Measurements from ENCODE around the gene GYG1. TPM values are rescaled to one million over a fixed set of nuclear protein-coding genes. Genes with fewer than 3 reads are reported as not detected.
A peak's percentile ranks its signal among the peaks of the same experiment; 100 is the strongest.

The GYG1 gene
- total and polyA plus RNA-seq, 2 experiments from 2014 or later: 26.2 to 57.2 TPM

DNA sequence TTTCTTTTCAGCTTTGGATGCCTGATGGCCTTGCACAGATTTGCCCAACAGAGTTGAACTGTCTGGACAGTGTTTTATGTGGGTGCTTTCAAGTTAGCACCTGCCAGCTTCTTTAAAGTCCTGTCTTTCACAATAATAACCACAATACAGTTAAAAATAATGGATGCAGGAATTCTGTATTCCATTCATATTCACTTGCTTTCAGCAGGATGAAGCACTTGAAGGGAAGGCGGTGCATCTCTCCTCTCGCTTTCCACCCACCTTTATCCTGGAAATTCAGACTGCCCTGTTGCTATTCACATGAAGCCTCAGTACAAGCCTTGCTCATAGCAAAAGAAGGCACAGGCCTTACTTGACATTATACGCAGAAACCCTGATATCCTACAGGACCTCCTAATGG is 26.5 kb upstream of the GYG1 start:
- DNase-seq: no peak
- no peaks in the 10 kb centered on the region for H3K9me3 ChIP-seq (ENCODE audit: low read depth)
- H2AFZ ChIP-seq: no peak overlapping the region
- in situ Hi-C loops (cut with MboI): no loop called here
- H3K27me3 ChIP-seq (replicated peaks; ENCODE audit: insufficient read depth): no peaks in the 10 kb centered on the region
- no peaks in the 10 kb centered on the region for H3K9me2 ChIP-seq (ENCODE audit: insufficient read depth)
- 95 to 96% methylated on average over 3 of the region's 3 CpGs for WGBS, 2 experiments (ENCODE audit: low coverage in 1 of 2, low lambda C conversion rate in 2 of 2, missing lambda C conversion rate in 2 of 2)
- no peak overlapping the region for H3K4me3 ChIP-seq
- no peak overlapping the region for H3K4me2 ChIP-seq (ENCODE audit: unreplicated experiment)
- TF ChIP-seq EZH2 (IDR thresholded peaks at IDR 0.05; ENCODE audit: insufficient read depth, poor library complexity, severe bottlenecking) (no peak), EZH2phosphoT487 (IDR thresholded peaks at IDR 0.05; ENCODE audit: insufficient read depth, low read depth) (no peak)
- no peaks in the 10 kb centered on the region for H3K79me2 ChIP-seq (ENCODE audit: insufficient read depth)
- no peaks in the 10 kb centered on the region for H3F3A ChIP-seq (ENCODE audit: insufficient read depth)
- no peaks in the 10 kb centered on the region for H3K4me1 ChIP-seq (ENCODE audit: insufficient read depth)
- H3K9ac ChIP-seq: no peak overlapping the region
- no peaks in the 10 kb centered on the region for H3K36me3 ChIP-seq (ENCODE audit: low read depth)
- no peak overlapping the region for H3K27ac ChIP-seq
- H4K20me1 ChIP-seq (ENCODE audit: insufficient read depth): no peaks in the 10 kb centered on the region

GRCh38 chr3:148968321-148968720 is 23.0 kb upstream of the GYG1 start:
- no peak for TF ChIP-seq EZH2phosphoT487 (IDR thresholded peaks at IDR 0.05; ENCODE audit: insufficient read depth, low read depth)
- no peak for TF ChIP-seq EZH2 (IDR thresholded peaks at IDR 0.05; ENCODE audit: insufficient read depth, poor library complexity, severe bottlenecking)
- H3K9me2 ChIP-seq (ENCODE audit: insufficient read depth): no peaks in the 10 kb centered on the region
- no peaks in the 10 kb centered on the region for H3K27me3 ChIP-seq (replicated peaks; ENCODE audit: insufficient read depth)
- in situ Hi-C loops (cut with MboI): no loop called here
- 6 to 18% methylated on average over 1 of the region's 1 CpG for WGBS, 2 experiments (ENCODE audit: low coverage in 1 of 2, low lambda C conversion rate in 2 of 2, missing lambda C conversion rate in 2 of 2)
- H3K4me3 ChIP-seq: no peak overlapping the region
- no peaks in the 10 kb centered on the region for H3K36me3 ChIP-seq (ENCODE audit: low read depth)
- H3K79me2 ChIP-seq (ENCODE audit: insufficient read depth): no peaks in the 10 kb centered on the region
- no peaks in the 10 kb centered on the region for H3K4me1 ChIP-seq (ENCODE audit: insufficient read depth)
- no peak overlapping the region for H3K27ac ChIP-seq
- DNase-seq: no peak
- no peak overlapping the region for H3K9ac ChIP-seq
- H3K9me3 ChIP-seq (ENCODE audit: low read depth): no peaks in the 10 kb centered on the region
- no peaks in the 10 kb centered on the region for H3F3A ChIP-seq (ENCODE audit: insufficient read depth)
- no peak overlapping the region for H3K4me2 ChIP-seq (ENCODE audit: unreplicated experiment)
- H2AFZ ChIP-seq: no peak overlapping the region
- no peaks in the 10 kb centered on the region for H4K20me1 ChIP-seq (ENCODE audit: insufficient read depth)

- H3K27ac ChIP-seq: no peak overlapping the region
- no peaks in the 10 kb centered on the region for H4K20me1 ChIP-seq (ENCODE audit: insufficient read depth)
- TF ChIP-seq EZH2phosphoT487 (IDR thresholded peaks at IDR 0.05; ENCODE audit: insufficient read depth, low read depth) (no peak), EZH2 (IDR thresholded peaks at IDR 0.05; ENCODE audit: insufficient read depth, poor library complexity, severe bottlenecking) (no peak)
- H2AFZ ChIP-seq: no peak overlapping the region
- H3K79me2 ChIP-seq (ENCODE audit: insufficient read depth): no peaks in the 10 kb centered on the region
- H3K4me1 ChIP-seq (ENCODE audit: insufficient read depth): no peaks in the 10 kb centered on the region
- in situ Hi-C loops (cut with MboI): no loop called here
- H3K9me3 ChIP-seq (ENCODE audit: low read depth): no peaks in the 10 kb centered on the region
- H3K36me3 ChIP-seq (ENCODE audit: low read depth): no peaks in the 10 kb centered on the region
- H3K27me3 ChIP-seq (replicated peaks; ENCODE audit: insufficient read depth): no peaks in the 10 kb centered on the region
- H3K4me3 ChIP-seq: no peak overlapping the region
- no peak overlapping the region for H3K4me2 ChIP-seq (ENCODE audit: unreplicated experiment)
- no peaks in the 10 kb centered on the region for H3F3A ChIP-seq (ENCODE audit: insufficient read depth)
- no peak for DNase-seq
- no peaks in the 10 kb centered on the region for H3K9me2 ChIP-seq (ENCODE audit: insufficient read depth)
- 69 to 76% methylated on average over 7 of the region's 7 CpGs for WGBS, 2 experiments (ENCODE audit: low coverage in 1 of 2, low lambda C conversion rate in 2 of 2, missing lambda C conversion rate in 2 of 2)
- H3K9ac ChIP-seq: no peak overlapping the region
Observed at GRCh38 chr3:148970271-148970670, 21.1 kb upstream of the GYG1 start.

DNA sequence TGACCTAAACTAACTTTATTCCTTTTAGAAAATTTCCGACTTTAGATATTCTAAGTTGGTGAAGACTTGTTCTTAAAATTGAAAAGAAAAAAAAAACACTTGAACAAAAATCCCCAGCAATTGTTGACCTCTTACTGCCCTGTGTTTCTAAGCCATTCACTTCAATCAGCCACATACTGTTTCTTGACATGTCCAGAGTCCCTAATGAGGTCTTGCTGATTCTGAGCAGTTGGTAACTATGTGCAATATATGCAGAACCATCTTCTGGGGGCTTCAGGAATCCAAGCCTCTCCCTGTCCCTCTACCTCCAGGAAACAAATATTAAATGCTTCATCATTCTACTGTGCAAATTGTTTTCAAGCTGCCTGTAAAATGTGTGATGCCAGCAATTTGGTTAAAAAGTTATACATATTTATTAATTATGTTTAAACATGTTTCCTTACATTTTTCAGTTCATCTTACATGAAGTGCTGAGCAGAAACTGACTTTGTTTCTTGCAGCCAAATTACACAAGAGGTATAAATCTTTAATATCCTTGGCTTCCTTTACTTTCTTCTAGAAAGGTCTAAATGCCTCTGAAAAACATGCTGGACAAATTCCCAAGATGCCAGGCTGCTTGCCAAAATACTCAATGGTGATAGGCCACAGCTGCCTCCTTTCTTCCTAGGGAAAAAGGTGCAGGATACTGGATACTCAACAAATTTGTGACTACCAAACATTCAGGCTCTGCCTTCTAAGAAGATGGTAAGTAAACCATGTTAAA is 19.8 kb upstream of the GYG1 start:
- Histone ChIP-seq H3K79me2 (ENCODE audit: insufficient read depth) (no peaks in the 10 kb centered on the region), H2AFZ (no peak overlapping the region), H3K27me3 (replicated peaks; ENCODE audit: insufficient read depth) (no peaks in the 10 kb centered on the region), H3K36me3 (ENCODE audit: low read depth) (no peaks in the 10 kb centered on the region), H4K20me1 (ENCODE audit: insufficient read depth) (no peaks in the 10 kb centered on the region), H3K9me2 (ENCODE audit: insufficient read depth) (no peaks in the 10 kb centered on the region), H3K4me2 (ENCODE audit: unreplicated experiment) (no peak overlapping the region), H3F3A (ENCODE audit: insufficient read depth) (no peaks in the 10 kb centered on the region), H3K9me3 (ENCODE audit: low read depth) (no peaks in the 10 kb centered on the region), H3K4me1 (ENCODE audit: insufficient read depth) (no peaks in the 10 kb centered on the region), H3K9ac (no peak overlapping the region), H3K27ac (no peak overlapping the region), H3K4me3 (no peak overlapping the region)
- peak; percentile 33 for DNase-seq
- TF ChIP-seq EZH2 (IDR thresholded peaks at IDR 0.05; ENCODE audit: insufficient read depth, poor library complexity, severe bottlenecking) (no peak), EZH2phosphoT487 (IDR thresholded peaks at IDR 0.05; ENCODE audit: insufficient read depth, low read depth) (no peak)
- WGBS, 2 experiments (ENCODE audit: low coverage in 1 of 2, low lambda C conversion rate in 2 of 2, missing lambda C conversion rate in 2 of 2): 64 to 83% methylated on average over 1 of the region's 1 CpG
- in situ Hi-C loops (cut with MboI): no loop called here

Measured in GM23248 (cell line).